SK-N-SH (cell line): ENCODE results near the gene SCN3A. TPM values are rescaled to one million over a fixed set of nuclear protein-coding genes. Genes with fewer than 3 reads are reported as not detected.

Experiments used
- CTCF ChIA-PET: fragments of 300-600, 350-600 bp; formaldehyde crosslinking; extraction: SDS; loops from one replicate; lab custom pipeline; 2021; lab: Yijun Ruan, JAX
- POLR2A ChIA-PET: fragments of 350-600 bp; sonication (Branson Sonifier 250); formaldehyde crosslinking; extraction: SDS; loops from one replicate; lab custom pipeline; 2020; ENCODE audit warnings: antibody characterized with exemption, inconsistent platforms; lab: Yijun Ruan, JAX
- DNase-seq: peaks from one replicate; pipeline ENCODE4 v3.0.0; 2012
- H2AFZ ChIP-seq: fragments of 200-600 bp; sonication (generic); 2 replicates; pipeline ENCODE4 v1.8.1; 2016; ENCODE audit warnings: antibody characterized with exemption, mild to moderate bottlenecking, low read depth
- H3F3A ChIP-seq: fragments of 200-600 bp; sonication (generic); replicated peaks from 2 replicates; pipeline ENCODE3; 2016; ENCODE audit warnings: antibody characterized with exemption, mild to moderate bottlenecking; ENCODE audit not compliant: insufficient read depth
- H3K27ac ChIP-seq, 2 experiments: fragments of 200-500 bp in 1 of 2; fragments of 200-600 bp in 1 of 2; sonication (Bioruptor generic) in 1 of 2; sonication (generic), shearing (Covaris generic) in 1 of 2; 2 replicates each; pipeline versions ENCODE4 v1.5.1 to v1.6.1; 2014 to 2016; ENCODE audit warnings: low read depth in 2 of 2, inconsistent platforms in 1 of 2, low read length in 1 of 2, mild to moderate bottlenecking in 1 of 2, mixed read lengths in 1 of 2
- H3K27me3 ChIP-seq: fragments of 200-600 bp; sonication (generic), shearing (Covaris generic); 2 replicates; pipeline ENCODE4 v1.6.1; 2016; ENCODE audit warnings: mixed run types; ENCODE audit not compliant: insufficient read depth
- H3K36me3 ChIP-seq, 2 experiments: fragments of 200-500 bp in 1 of 2; fragments of 200-600 bp in 1 of 2; sonication (Bioruptor generic) in 1 of 2; sonication (generic) in 1 of 2; replicated peaks in 1 of 2; 2 replicates each; pipeline versions ENCODE3 to v1.5.1; 2014 to 2016; ENCODE audit warnings: low read length in 1 of 2, mild to moderate bottlenecking in 1 of 2; ENCODE audit not compliant: insufficient read depth in 2 of 2, control insufficient read depth in 1 of 2
- H3K4me1 ChIP-seq, 2 experiments: fragments of 200-500 bp in 1 of 2; fragments of 200-600 bp in 1 of 2; sonication (Bioruptor generic) in 1 of 2; sonication (generic), shearing (Covaris generic) in 1 of 2; 2 replicates each; pipeline versions ENCODE4 v1.5.1 to v1.6.1; 2014 to 2016; ENCODE audit warnings: low read depth in 1 of 2, low read length in 1 of 2, mixed run types in 1 of 2; ENCODE audit not compliant: insufficient read depth in 2 of 2, control insufficient read depth in 1 of 2
- H3K4me2 ChIP-seq: fragments of 200-600 bp; sonication (generic), shearing (Covaris generic); 2 replicates; pipeline ENCODE4 v1.6.1; 2017; ENCODE audit warnings: mixed run types
- H3K4me3 ChIP-seq, 2 experiments: fragments of 200-500 bp in 1 of 2; fragments of 200-600 bp in 1 of 2; sonication (Bioruptor generic) in 1 of 2; sonication (generic), shearing (Covaris generic) in 1 of 2; 2 replicates each; pipeline versions ENCODE4 v1.5.1 to v1.8.1; 2014 to 2016; ENCODE audit warnings: low read depth in 2 of 2, inconsistent platforms in 1 of 2, low read length in 1 of 2, mild to moderate bottlenecking in 1 of 2, mixed read lengths in 1 of 2, moderate library complexity in 1 of 2
- H3K79me2 ChIP-seq: fragments of 200-600 bp; sonication (generic); 2 replicates; pipeline ENCODE4 v1.8.1; 2017; ENCODE audit warnings: mild to moderate bottlenecking; ENCODE audit not compliant: insufficient read depth
- H3K9ac ChIP-seq: fragments of 200-600 bp; sonication (generic); 2 replicates; pipeline ENCODE4 v1.6.1; 2017; ENCODE audit warnings: mixed run types
- H3K9me2 ChIP-seq: fragments of 200-600 bp; sonication (generic); 2 replicates; pipeline ENCODE4 v1.6.1; 2017; ENCODE audit warnings: mixed run types
- H3K9me3 ChIP-seq: fragments of 200-600 bp; sonication (generic); 2 replicates; pipeline ENCODE4 v1.6.1; 2017; ENCODE audit warnings: mixed run types, mild to moderate bottlenecking, moderate library complexity
- H4K20me1 ChIP-seq: fragments of 200-600 bp; sonication (generic); 2 replicates; pipeline ENCODE4 v1.6.1; 2017; ENCODE audit warnings: mild to moderate bottlenecking, mixed run types; ENCODE audit not compliant: insufficient read depth
- CTCF ChIP-seq: fragments of 200-600 bp; sonication (generic); IDR thresholded peaks from 2 replicates; pipeline ENCODE4 v1.6.1; 2017; ENCODE audit warnings: antibody characterized with exemption, mild to moderate bottlenecking, moderate library complexity
- EP300 ChIP-seq, 2 experiments: IDR thresholded peaks; 2 replicates each; pipeline versions ENCODE4 v1.4.0 to v1.6.1; 2012; ENCODE audit warnings: borderline replicate concordance in 1 of 2, low read depth in 1 of 2, low read length in 1 of 2
- FOSL2 ChIP-seq: IDR thresholded peaks from 2 replicates; pipeline ENCODE4 v1.4.0; 2012; ENCODE audit warnings: low read depth, mild to moderate bottlenecking, moderate library complexity, borderline replicate concordance
- JUND ChIP-seq: IDR thresholded peaks from 2 replicates; pipeline ENCODE4 v1.4.0; 2012
- NRF1 ChIP-seq: IDR thresholded peaks from 2 replicates; pipeline ENCODE4 v1.6.1; 2012; ENCODE audit warnings: low read depth, mild to moderate bottlenecking, low read length
- TAF1 ChIP-seq: IDR thresholded peaks from 2 replicates; pipeline ENCODE4 v1.6.1; 2012; ENCODE audit warnings: low read depth, mild to moderate bottlenecking, low read length, moderate library complexity, borderline replicate concordance
- TCF12 ChIP-seq: IDR thresholded peaks from 2 replicates; pipeline ENCODE4 v1.4.0; 2012
- TEAD4 ChIP-seq: IDR thresholded peaks from 2 replicates; pipeline ENCODE4 v1.4.0; 2012; ENCODE audit warnings: mild to moderate bottlenecking, borderline replicate concordance; ENCODE audit not compliant: insufficient read depth
- USF1 ChIP-seq: IDR thresholded peaks from 2 replicates; pipeline ENCODE4 v1.4.0; 2012; ENCODE audit warnings: low read depth, borderline replicate concordance
- USF2 ChIP-seq: fragments of 150-350 bp; IDR thresholded peaks from 2 replicates; pipeline ENCODE4 v1.6.1; 2017; ENCODE audit warnings: antibody characterized with exemption, low read length, low read depth, borderline replicate concordance
- ZBTB33 ChIP-seq: IDR thresholded peaks from 2 replicates; pipeline ENCODE4 v1.4.0; 2012; ENCODE audit warnings: low read depth, borderline replicate concordance
- WGBS: methylation state at CpG from one replicate; pipeline ENCODE4 v1.1.6; 2017; ENCODE audit warnings: low lambda C conversion rate; 5-methylcytosine and 5-hydroxymethylcytosine counted together
- polyA plus RNA-seq, 3 experiments: library from polyadenylated mRNA; depleted of rRNA; stranded (reverse); fragments of >200 nt; gene quantifications; 2 replicates each; pipeline ENCODE4 v1.2.3, GENCODE V29; 2012

SCN3A gene
- polyA plus RNA-seq, 1 of the 3 experiments (the other 2 are of a cell fraction) = 0.33 TPM

GRCh38 chr2:165122521-165122920 lies 81.3 kb downstream of the SCN3A start:
- WGBS = 68% methylated on average over 4 of the region's 4 CpGs
- Histone ChIP-seq H3F3A (no peaks in the 10 kb centered on the region), H3K4me3 (no peak overlapping the region), H3K4me1 (no peaks in the 10 kb centered on the region; a peak in 1 of 4 replicates), H3K79me2 (no peaks in the 10 kb centered on the region), H3K9ac (no peak overlapping the region), H2AFZ (peak overlapping the region; percentile 43), H3K9me3 (no peaks in the 10 kb centered on the region), H3K36me3 (no peaks in the 10 kb centered on the region), H3K27me3 (no peaks in the 10 kb centered on the region), H4K20me1 (no peaks in the 10 kb centered on the region), H3K9me2 (no peaks in the 10 kb centered on the region), H3K4me2 (no peak overlapping the region), H3K27ac (no peak overlapping the region; a peak in 1 of 4 replicates)
- POLR2A ChIA-PET = no interaction called here
- CTCF ChIA-PET = no interaction called here
- no peak for DNase-seq
- TF ChIP-seq TEAD4 (no peak), FOSL2 (no peak), EP300 (IDR thresholded peaks at IDR 0.05; ENCODE audit: borderline replicate concordance in 1 of 2, low read depth in 1 of 2, low read length in 1 of 2) (no peak), TAF1 (no peak), TCF12 (no peak), USF2 (no peak), CTCF (no peak), NRF1 (no peak), USF1 (no peak), JUND (no peak), ZBTB33 (no peak)
